Activated CD4-positive, alpha-beta T cell treated with anti-CD3 and anti-CD28 coated beads, Interleukin-2, amount 10 ng/mL, durations not matched to agents 24 days and 14 days (primary cell): ENCODE measurements around the gene ZBTB48. TPM values are rescaled to one million over a fixed set of nuclear protein-coding genes. Genes with fewer than 3 reads are reported as not detected.
A peak's percentile ranks its signal among the peaks of the same experiment; 100 is the strongest.
"Not testable (repeated sequence)": the region's sequence is repeated elsewhere in the genome, so short reads cannot be mapped to it uniquely, and the experiment has no call there.

ENCODE experiments used
- DNase-seq: peaks from one replicate; pipeline ENCODE4 v3.0.0; 2022
- H3K27ac Mint-ChIP-seq: one replicate; pipeline ENCODE4 v1.8.0; 2022; ENCODE audit warnings: mild to moderate bottlenecking, mixed read lengths
- H3K27me3 Mint-ChIP-seq: one replicate; pipeline ENCODE4 v1.8.0; 2022; ENCODE audit warnings: mixed read lengths
- H3K36me3 Mint-ChIP-seq: one replicate; pipeline ENCODE4 v1.8.0; 2022; ENCODE audit warnings: low read depth, mild to moderate bottlenecking, mixed read lengths
- H3K4me1 Mint-ChIP-seq: one replicate; pipeline ENCODE4 v1.8.0; 2021; ENCODE audit warnings: mixed read lengths
- H3K4me3 Mint-ChIP-seq: one replicate; pipeline ENCODE4 v1.8.0; 2022; ENCODE audit warnings: mild to moderate bottlenecking, moderate library complexity, mixed read lengths
- H3K9me3 Mint-ChIP-seq: one replicate; pipeline ENCODE4 v1.8.0; 2021; ENCODE audit warnings: mixed read lengths
- intact Hi-C: fragments of 100-400 bp; cut with micrococcal nuclease; formaldehyde crosslinking; loops from one replicate; pipeline ENCODE4 v1.15.1; 2023
- total RNA-seq: library from RNA; stranded (reverse); gene quantifications from 2 replicates; pipeline ENCODE4 v1.2.3, GENCODE V29; 2022

ZBTB48 gene
- total RNA-seq, 1 donor from 2014 or later = 32.9 TPM

DNA sequence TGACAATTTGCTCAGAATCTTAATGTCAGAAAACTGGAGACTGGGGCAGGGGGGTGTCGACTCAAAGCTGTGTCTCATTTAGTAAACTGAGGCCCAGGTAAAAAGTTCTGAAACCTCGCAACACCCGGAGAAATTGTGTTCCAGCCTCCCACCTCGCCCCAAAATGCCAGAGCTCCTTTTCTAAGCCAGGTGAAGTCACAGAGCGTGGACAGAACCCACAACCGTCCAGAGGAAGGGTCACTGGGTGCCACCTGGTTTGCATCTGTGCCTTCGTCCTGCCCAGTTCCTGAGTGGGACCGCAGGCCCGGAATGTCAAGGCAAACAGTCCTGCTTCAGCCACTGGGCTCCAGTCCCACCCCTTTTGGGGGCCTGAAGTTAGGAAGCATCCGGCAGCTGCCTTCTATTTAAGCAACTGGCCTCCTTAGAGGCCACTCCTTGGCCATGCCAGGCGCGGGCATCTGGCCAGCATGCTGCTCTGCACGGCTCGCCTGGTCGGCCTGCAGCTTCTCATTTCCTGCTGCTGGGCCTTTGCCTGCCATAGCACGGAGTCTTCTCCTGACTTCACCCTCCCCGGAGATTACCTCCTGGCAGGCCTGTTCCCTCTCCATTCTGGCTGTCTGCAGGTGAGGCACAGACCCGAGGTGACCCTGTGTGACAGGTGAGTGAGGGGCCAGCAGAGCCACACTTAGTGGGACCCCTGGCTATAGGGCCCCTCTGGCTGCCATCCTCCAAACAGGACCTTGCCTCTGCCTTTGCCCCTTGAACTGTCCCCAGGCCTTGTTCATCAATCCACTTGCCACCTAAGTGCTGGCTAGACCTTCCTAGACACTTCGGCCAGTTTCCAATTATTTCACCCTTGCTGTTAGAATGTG lies 24.7 kb upstream of the ZBTB48 start, which contains the start of gene TAS1R1:
TAS1R1 (plus strand) TSS at position 401 of the 872 bp plus-strand sequence; CDS start at position 468, 67 bp downstream.
- Mint-ChIP-seq H3K36me3 (peaks cover 3% of the 10 kb centered on the region), H3K4me1 (peaks cover 18% of the 10 kb centered on the region), H3K27ac (peak within 1 kb of the TSS; percentile 60), H3K4me3 (peak within 1 kb of the TSS; percentile 85), H3K27me3 (no peaks in the 10 kb centered on the region), H3K9me3 (no peaks in the 10 kb centered on the region)
- no peak for DNase-seq
- intact Hi-C loops = loop anchor here (1.0 to 5.0 kb wide), 6 partner anchors 24 to 146 kb away; partner anchors contain the start of genes DNAJC11, PLEKHG5 and ZBTB48

DNA sequence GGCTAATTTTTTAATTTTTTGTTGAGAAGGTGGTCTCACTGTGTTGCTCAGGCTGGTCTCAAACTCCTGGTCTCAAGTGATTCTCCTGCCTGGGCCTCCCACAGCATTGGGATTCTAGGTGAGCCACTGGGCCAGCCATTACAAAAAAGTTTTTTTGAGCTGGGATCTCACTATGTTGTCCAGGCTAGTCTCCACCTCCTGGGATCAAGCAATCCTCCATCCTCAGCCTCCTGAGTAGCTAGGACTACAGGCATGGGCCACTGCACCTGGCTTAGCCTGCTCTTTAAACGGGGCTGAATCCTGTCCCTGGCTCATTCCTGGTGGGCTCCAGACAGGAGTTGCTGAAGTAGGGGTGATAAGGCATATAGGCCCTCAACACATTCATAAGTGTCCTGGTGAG lies 22.2 kb upstream of the ZBTB48 start:
- Mint-ChIP-seq H3K9me3 (no peaks in the 10 kb centered on the region), H3K27me3 (no peaks in the 10 kb centered on the region), H3K4me3 (no peak overlapping the region), H3K36me3 (no peaks in the 10 kb centered on the region), H3K4me1 (peaks cover 14% of the 10 kb centered on the region), H3K27ac (no peak overlapping the region)
- no peak for DNase-seq
- intact Hi-C loops = no loop called here

DNA sequence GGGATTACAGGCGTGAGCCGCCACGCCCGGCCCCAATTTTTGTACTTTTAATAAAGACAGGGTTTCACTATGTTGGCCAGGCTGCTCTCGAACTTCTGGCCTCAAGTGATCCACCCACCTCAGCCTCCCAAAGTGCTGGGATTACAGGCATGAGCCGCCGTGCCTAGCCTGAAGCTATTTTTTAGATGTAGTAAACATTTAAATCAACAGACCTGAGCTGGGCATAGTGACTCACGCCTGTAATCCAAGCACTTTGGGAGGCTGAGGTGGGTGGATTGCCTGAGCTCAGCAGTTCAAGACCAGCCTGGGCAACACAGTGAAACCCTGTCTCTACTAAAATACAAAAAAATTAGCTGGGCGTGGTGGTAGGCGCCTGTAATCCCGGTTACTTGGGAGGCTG lies 20.6 kb upstream of the ZBTB48 start:
- DNase-seq, intact Hi-C loops: not testable (repeated sequence)

DNA sequence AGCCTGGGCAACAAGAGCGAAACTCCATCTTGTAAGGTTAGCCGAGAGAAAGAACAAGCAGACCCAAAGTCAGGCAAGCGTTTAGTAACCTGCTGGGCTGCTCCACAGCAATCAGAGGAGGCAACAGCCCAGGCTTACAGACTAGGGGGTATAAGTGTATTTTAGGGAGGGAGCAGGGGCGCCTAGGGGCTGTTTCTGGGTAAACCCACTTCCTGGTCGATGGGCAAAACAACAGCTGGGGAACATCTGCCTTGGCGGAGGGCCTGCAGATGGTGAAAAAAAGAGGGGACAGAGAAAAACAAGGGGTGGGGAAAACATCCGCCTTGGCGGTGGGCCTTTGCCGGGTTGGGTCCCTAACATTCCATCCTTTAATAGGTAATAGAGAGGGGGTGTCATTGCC lies 19.5 kb upstream of the ZBTB48 start:
- intact Hi-C loops = no loop called here
- no peak overlapping the region for H3K4me3 Mint-ChIP-seq
- H3K27me3 Mint-ChIP-seq = no peaks in the 10 kb centered on the region
- H3K27ac Mint-ChIP-seq = no peak overlapping the region
- H3K9me3 Mint-ChIP-seq = no peaks in the 10 kb centered on the region
- DNase-seq = no peak
- H3K36me3 Mint-ChIP-seq = no peaks in the 10 kb centered on the region
- peaks cover 4% of the 10 kb centered on the region for H3K4me1 Mint-ChIP-seq

More for the DNA sequence above, 20.6 kb upstream of the ZBTB48 start:
- H3K36me3 Mint-ChIP-seq, H3K9me3 Mint-ChIP-seq, H3K27ac Mint-ChIP-seq, H3K27me3 Mint-ChIP-seq, H3K4me1 Mint-ChIP-seq, H3K4me3 Mint-ChIP-seq: not testable (repeated sequence)

DNA sequence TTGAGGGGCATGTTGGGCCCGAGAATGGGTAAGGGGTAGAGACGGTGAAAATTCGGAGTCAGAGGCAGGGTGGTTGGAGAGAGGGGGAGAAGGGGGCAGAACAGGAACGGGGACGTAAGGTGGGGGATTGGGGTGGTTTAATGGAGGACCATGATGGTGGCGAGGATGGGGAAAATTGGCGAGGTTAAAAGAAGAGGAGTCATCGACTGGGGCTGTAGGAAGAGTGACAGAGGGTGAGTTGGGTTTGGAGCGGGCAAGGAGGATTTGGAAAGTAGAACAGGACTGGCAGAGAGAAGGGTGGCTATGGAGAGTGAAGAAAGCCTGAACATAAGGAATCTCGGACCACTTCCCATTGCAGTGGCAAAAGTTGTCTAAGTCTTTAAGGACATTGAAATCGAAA lies 10.8 kb upstream of the ZBTB48 start:
- intact Hi-C loops = no loop called here
- Mint-ChIP-seq H3K9me3 (peaks cover 5% of the 10 kb centered on the region), H3K4me1 (peaks cover 6% of the 10 kb centered on the region), H3K36me3 (no peaks in the 10 kb centered on the region), H3K27ac (no peak overlapping the region), H3K27me3 (peaks cover 18% of the 10 kb centered on the region), H3K4me3 (no peak overlapping the region)
- no peak for DNase-seq

DNA sequence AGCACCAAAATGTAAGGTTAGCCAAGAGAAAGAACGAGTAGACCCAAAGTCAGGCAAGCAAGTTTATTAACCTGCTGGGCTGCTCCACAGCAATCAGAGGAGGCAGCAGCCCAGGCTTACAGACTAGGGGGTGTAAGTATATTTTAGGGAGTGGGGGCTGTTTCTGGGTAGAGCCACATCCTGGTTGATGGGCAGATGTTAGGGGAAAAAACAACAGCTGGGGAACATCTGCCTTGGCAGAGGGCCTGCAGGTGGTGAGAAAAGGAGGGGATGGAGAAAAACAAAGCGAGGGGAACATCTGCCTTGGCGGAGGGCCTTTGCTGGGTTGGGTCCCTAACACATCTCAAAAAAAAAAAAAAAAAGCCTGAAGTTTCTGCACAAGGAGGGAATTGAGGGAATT lies 9.7 kb upstream of the ZBTB48 start:
- no peak overlapping the region for H3K27ac Mint-ChIP-seq
- intact Hi-C loops = no loop called here
- H3K36me3 Mint-ChIP-seq = no peaks in the 10 kb centered on the region
- no peak for DNase-seq
- no peak overlapping the region for H3K4me3 Mint-ChIP-seq
- peaks cover 6% of the 10 kb centered on the region for H3K4me1 Mint-ChIP-seq
- H3K27me3 Mint-ChIP-seq = peaks cover 18% of the 10 kb centered on the region
- peaks cover 5% of the 10 kb centered on the region for H3K9me3 Mint-ChIP-seq

DNA sequence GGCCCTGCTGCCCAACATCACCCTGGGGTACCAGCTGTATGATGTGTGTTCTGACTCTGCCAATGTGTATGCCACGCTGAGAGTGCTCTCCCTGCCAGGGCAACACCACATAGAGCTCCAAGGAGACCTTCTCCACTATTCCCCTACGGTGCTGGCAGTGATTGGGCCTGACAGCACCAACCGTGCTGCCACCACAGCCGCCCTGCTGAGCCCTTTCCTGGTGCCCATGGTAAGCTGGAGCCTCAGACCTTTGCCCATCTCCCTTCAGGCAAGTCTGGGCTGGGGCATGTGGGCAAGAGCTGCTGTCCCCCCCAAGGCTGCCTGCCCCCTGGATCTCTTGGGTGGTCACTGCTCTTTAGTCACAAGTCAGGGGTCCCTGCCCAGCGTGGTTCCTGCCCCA lies 8.8 kb upstream of the ZBTB48 start:
- Mint-ChIP-seq H3K4me3 (no peak overlapping the region), H3K27me3 (peaks cover 18% of the 10 kb centered on the region), H3K9me3 (peaks cover 5% of the 10 kb centered on the region), H3K36me3 (no peaks in the 10 kb centered on the region), H3K4me1 (peaks cover 6% of the 10 kb centered on the region), H3K27ac (no peak overlapping the region)
- intact Hi-C loops = no loop called here
- DNase-seq = no peak

DNA sequence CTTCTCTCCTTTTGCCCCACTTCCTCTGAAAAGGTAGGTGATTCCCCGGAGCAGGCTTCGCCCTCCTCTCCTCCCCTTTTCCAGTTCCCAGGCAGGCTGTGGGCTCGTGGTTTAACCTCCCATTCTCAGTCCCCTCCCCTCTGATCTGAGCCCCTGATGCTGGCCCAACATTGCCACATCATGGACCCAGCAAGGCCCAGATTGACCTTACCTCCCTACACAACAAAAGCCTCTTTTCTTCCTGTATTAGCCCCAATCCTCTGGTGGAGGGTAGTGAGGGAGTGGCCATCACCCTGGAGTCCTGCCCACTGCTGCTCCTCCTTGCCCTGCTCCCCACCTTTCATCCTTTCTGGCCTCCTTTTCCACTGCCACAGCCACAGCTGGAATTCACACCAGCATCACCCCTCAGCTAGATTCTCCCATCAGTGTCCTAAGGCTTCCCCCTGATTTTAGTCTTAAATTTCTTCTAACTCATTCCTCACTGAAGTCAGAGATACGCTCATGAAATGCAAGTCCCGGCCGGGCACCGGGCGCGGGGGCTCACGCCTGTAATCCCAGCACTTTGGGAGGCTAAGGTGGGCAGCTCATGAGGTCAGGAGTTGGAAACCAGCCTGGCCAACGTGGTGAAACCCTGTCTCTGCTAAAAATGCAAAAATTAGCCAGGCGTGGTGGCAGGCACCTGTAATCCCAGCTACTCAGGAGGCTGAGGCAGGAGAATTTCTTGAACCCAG lies 7.0 kb upstream of the ZBTB48 start:
- H3K27ac Mint-ChIP-seq = no peak overlapping the region
- DNase-seq = no peak
- H3K27me3 Mint-ChIP-seq = peaks cover 18% of the 10 kb centered on the region
- intact Hi-C loops = no loop called here
- H3K4me3 Mint-ChIP-seq = no peak overlapping the region
- H3K4me1 Mint-ChIP-seq = peaks cover 6% of the 10 kb centered on the region
- peaks cover 5% of the 10 kb centered on the region for H3K9me3 Mint-ChIP-seq
- no peaks in the 10 kb centered on the region for H3K36me3 Mint-ChIP-seq

DNA sequence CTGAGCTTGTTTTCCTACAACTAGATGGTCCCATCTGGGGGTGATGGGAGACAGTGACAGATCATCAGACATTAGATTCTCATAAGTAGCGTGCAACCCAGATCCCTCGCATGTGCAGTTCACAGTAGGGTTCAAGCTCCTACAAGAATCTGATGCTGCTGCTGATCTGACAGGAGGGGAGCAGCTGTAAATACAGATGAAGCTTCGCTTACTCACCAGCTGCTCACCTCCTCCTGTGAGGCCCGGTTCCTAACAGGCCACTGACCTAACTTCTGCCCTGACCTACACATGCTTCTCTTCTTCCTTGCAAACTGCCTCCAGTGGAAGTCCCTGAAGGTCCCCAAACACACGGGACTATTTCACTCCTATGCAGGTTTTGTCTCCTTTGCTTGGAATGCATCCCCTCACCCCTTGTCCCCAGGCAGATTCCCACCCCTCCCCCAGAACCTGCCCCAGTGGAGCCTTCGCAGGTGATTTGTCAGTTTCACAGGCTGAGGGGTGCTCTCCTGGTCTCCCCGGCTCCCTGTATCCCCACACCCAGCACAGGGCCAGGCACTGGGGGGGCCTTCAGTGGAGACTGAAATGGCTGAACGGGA lies 5.7 kb upstream of the ZBTB48 start:
- intact Hi-C loops = no loop called here
- H3K27me3 Mint-ChIP-seq = peaks cover 15% of the 10 kb centered on the region
- H3K36me3 Mint-ChIP-seq = no peaks in the 10 kb centered on the region
- H3K4me3 Mint-ChIP-seq = no peak overlapping the region
- H3K27ac Mint-ChIP-seq = no peak overlapping the region
- DNase-seq = no peak
- H3K9me3 Mint-ChIP-seq = peaks cover 5% of the 10 kb centered on the region
- H3K4me1 Mint-ChIP-seq = peaks cover 6% of the 10 kb centered on the region

DNA sequence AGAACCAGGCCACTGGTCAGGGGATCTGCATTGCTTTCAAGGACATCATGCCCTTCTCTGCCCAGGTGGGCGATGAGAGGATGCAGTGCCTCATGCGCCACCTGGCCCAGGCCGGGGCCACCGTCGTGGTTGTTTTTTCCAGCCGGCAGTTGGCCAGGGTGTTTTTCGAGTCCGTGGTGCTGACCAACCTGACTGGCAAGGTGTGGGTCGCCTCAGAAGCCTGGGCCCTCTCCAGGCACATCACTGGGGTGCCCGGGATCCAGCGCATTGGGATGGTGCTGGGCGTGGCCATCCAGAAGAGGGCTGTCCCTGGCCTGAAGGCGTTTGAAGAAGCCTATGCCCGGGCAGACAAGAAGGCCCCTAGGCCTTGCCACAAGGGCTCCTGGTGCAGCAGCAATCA lies 5.0 kb upstream of the ZBTB48 start:
- Mint-ChIP-seq H3K4me3 (no peak overlapping the region), H3K9me3 (peaks cover 5% of the 10 kb centered on the region), H3K36me3 (peaks cover under 1% of the 10 kb centered on the region), H3K27me3 (peaks cover 12% of the 10 kb centered on the region), H3K4me1 (peaks cover 9% of the 10 kb centered on the region), H3K27ac (no peak overlapping the region)
- intact Hi-C loops = no loop called here
- no peak for DNase-seq

DNA sequence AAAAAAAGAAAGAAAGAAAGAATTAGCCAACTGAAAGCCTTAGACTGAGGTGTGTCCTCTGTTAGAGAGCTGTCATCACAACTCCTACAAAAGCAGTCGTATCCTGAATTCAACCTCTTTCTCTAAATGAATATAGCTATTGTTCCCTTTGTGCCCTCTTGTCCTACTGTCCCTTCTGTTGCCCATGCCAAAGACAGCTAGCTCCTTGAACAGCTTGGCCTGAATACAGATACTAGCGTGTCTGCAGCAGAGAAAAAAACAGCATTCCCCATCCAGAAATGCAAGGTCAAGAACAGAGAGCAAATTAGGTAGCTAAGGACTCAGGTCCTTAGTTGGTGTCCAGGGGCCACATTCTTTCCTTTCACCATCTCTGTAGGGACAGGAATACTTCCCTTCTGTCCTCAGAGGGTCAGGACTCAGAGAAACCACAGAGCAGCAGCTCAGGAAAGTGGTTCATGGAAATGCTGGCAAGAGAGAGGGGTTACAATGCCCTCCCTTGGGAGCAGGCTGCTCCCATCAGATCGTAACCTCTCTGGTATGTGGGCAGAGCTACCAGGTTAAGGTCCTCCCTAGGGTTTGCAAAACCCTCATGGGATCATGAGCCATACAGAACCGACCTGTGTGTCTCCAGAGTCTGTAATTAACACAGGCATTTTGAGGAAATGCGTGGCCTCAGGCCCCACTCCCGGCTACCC lies 1.8 kb upstream of the ZBTB48 start:
- H3K36me3 Mint-ChIP-seq = peaks cover 7% of the 10 kb centered on the region
- intact Hi-C loops = no loop called here
- H3K4me1 Mint-ChIP-seq = peaks cover 21% of the 10 kb centered on the region
- H3K27ac Mint-ChIP-seq = no peak overlapping the region
- no peaks in the 10 kb centered on the region for H3K9me3 Mint-ChIP-seq
- no peak overlapping the region for H3K4me3 Mint-ChIP-seq
- no peaks in the 10 kb centered on the region for H3K27me3 Mint-ChIP-seq
- DNase-seq = no peak

DNA sequence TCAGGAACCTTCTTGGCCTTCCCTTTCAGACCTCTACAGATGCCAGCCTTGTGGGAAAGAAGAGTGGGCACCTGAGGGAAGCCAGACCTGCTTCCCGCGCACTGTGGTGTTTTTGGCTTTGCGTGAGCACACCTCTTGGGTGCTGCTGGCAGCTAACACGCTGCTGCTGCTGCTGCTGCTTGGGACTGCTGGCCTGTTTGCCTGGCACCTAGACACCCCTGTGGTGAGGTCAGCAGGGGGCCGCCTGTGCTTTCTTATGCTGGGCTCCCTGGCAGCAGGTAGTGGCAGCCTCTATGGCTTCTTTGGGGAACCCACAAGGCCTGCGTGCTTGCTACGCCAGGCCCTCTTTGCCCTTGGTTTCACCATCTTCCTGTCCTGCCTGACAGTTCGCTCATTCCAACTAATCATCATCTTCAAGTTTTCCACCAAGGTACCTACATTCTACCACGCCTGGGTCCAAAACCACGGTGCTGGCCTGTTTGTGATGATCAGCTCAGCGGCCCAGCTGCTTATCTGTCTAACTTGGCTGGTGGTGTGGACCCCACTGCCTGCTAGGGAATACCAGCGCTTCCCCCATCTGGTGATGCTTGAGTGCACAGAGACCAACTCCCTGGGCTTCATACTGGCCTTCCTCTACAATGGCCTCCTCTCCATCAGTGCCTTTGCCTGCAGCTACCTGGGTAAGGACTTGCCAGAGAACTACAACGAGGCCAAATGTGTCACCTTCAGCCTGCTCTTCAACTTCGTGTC lies 995 bp upstream of the ZBTB48 start:
- intact Hi-C loops = loop anchor here (1.0 kb wide), 1 partner anchor 24 kb away; the partner anchor contains the start of gene NOL9
- Mint-ChIP-seq H3K4me1 (peaks cover 21% of the 10 kb centered on the region), H3K36me3 (peaks cover 7% of the 10 kb centered on the region), H3K27me3 (no peaks in the 10 kb centered on the region), H3K27ac (peak overlapping the region; percentile 93), H3K9me3 (no peaks in the 10 kb centered on the region), H3K4me3 (peak overlapping the region; percentile 96)
- no peak for DNase-seq

DNA sequence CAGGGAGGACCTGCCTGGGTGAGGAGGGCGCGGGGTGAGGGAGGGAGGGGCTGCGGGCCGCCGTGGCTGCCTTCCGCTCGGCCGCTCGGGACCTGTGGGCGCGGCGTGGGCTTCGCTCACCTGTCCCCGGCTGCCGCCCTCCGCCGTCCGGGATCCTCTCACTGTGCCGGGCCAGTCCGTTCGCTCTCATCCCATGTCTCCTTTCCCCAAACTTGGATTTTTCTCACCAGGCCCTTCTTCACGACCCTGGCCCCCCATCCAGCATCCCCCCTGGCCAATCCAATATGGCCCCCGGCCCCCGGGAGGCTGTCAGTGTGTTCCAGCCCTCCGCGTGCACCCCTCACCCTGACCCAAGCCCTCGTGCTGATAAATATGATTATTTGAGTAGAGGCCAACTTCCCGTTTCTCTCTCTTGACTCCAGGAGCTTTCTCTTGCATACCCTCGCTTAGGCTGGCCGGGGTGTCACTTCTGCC lies 362 bp downstream of the ZBTB48 start:
- Mint-ChIP-seq H3K4me1 (peaks cover 29% of the 10 kb centered on the region), H3K27me3 (no peaks in the 10 kb centered on the region), H3K9me3 (no peaks in the 10 kb centered on the region), H3K4me3 (peak overlapping the region; percentile 96), H3K27ac (peak overlapping the region; percentile 93), H3K36me3 (peaks cover 8% of the 10 kb centered on the region)
- intact Hi-C loops = loop anchor here (1.0 kb wide), 1 partner anchor 21 kb away; no protein-coding TSS in a partner anchor
- no peak for DNase-seq
